Transverse colon (tissue), 4 donors: Measurements from ENCODE around the gene CACNA2D4.

Experiments
- EP300 ChIP-seq: sonication (generic); formaldehyde crosslinking; IDR thresholded peaks from one replicate; pipeline ENCODE4 v1.6.1; 2017; ENCODE audit warnings: antibody characterized with exemption, low read depth
- POLR2A ChIP-seq: fragments of 450-650 bp; IDR thresholded peaks from one replicate; pipeline ENCODE4 v1.6.1; 2016; ENCODE audit warnings: antibody characterized with exemption, mild to moderate bottlenecking, moderate library complexity
- POLR2AphosphoS5 ChIP-seq, 3 donors: sonication (generic); formaldehyde crosslinking; IDR thresholded peaks; one replicate each; pipeline ENCODE4 v1.6.1; 2016; ENCODE audit warnings: antibody characterized with exemption in 3 of 3
- TF ChIP-seq, protein P1 (sequence below), 5 experiments: fragments of 200-600 bp in 3 of 5; fragments of 450-650 bp in 2 of 5; sonication (generic) in 3 of 5; IDR thresholded peaks; 1 replicate in 2 of 5; 2 replicates in 3 of 5; pipeline ENCODE4 v1.5.1; 2016 to 2017; ENCODE audit warnings: antibody characterized with exemption in 5 of 5, inconsistent platforms in 3 of 5, mild to moderate bottlenecking in 2 of 5, moderate library complexity in 1 of 5

DNA sequence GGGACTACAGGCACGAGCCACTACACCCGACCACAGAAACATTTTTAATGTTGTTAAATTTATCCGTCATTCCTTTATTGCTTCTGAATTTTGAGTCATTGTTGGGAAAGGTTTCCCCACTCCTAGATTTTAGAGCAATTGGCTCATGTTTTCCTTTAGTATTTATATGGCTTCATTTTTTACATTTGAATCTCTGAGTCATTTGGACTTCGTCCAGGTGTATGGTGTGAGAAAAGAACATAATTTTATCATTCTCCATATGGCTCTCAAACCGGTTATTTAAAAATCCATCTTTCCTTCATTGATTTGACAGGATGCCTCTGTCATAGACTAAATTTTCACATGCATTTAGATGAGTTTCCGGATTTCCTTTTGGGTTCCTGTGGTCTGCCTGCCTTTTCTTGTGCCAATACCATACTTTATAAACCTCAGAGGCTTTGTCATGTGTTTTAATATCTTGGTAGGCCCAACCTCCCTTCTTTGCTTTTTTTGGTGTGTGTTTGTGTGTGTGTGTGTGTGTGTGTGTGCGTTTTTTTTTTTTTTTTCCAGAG, 67.2 kb downstream of the CACNA2D4 start:
- TF ChIP-seq POLR2AphosphoS5 (IDR thresholded peaks at IDR 0.05) (no peak), POLR2A (no peak), EP300 (no peak)
- TF ChIP-seq, protein P1, sequence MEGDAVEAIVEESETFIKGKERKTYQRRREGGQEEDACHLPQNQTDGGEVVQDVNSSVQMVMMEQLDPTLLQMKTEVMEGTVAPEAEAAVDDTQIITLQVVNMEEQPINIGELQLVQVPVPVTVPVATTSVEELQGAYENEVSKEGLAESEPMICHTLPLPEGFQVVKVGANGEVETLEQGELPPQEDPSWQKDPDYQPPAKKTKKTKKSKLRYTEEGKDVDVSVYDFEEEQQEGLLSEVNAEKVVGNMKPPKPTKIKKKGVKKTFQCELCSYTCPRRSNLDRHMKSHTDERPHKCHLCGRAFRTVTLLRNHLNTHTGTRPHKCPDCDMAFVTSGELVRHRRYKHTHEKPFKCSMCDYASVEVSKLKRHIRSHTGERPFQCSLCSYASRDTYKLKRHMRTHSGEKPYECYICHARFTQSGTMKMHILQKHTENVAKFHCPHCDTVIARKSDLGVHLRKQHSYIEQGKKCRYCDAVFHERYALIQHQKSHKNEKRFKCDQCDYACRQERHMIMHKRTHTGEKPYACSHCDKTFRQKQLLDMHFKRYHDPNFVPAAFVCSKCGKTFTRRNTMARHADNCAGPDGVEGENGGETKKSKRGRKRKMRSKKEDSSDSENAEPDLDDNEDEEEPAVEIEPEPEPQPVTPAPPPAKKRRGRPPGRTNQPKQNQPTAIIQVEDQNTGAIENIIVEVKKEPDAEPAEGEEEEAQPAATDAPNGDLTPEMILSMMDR (IDR thresholded peaks at IDR 0.05): no peak
